Astrocyte of the cerebellum (primary cell): ENCODE measurements around the gene APOBEC2.
A peak's percentile ranks its signal among the peaks of the same experiment; 100 is the strongest.

Source experiments
- DNase-seq: peaks from one replicate; pipeline ENCODE4 v3.0.0-alpha.2; 2011; ENCODE audit warnings: low read depth
- H3K4me3 ChIP-seq: 2 replicates; pipeline ENCODE4 v1.5.1; 2011; ENCODE audit warnings: mild to moderate bottlenecking, low read depth, low read length, moderate library complexity
- CTCF ChIP-seq: IDR thresholded peaks from 2 replicates; pipeline ENCODE4 v1.5.1; 2012; ENCODE audit warnings: low read length, low read depth, moderate library complexity, mild to moderate bottlenecking; ENCODE audit errors: missing control alignments
- in situ Hi-C: cut with HindIII; loops from 2 replicates; pipeline ENCODE4 v1.10.0; 2017; ENCODE audit warnings: low sequenced_read_pairs

The APOBEC2 gene

GRCh38 chr6:41072836-41073202, 19.8 kb downstream of the APOBEC2 start, which contains the start of gene NFYA:
Gene NFYA (plus strand): TSS chr6:41072974. CDS start chr6:41079090, 6,116 bp downstream.
- peak within 1 kb of the TSS; percentile 88 for H3K4me3 ChIP-seq
- TF ChIP-seq CTCF, result no peak
- in situ Hi-C loops, result loop anchor here (25.0 kb wide), 1 partner anchor 1711 kb away; no protein-coding TSS in a partner anchor
- DNase-seq, result no peak

- H3K4me3 ChIP-seq, result peak overlapping the region; percentile 88
- peak; percentile 36 for TF ChIP-seq CTCF
- DNase-seq, result peak; percentile 50
- in situ Hi-C loops, result loop anchor here (25.0 kb wide), 1 partner anchor 1711 kb away; no protein-coding TSS in a partner anchor
Measured at GRCh38 chr6:41073203-41073967, 20.4 kb downstream of the APOBEC2 start.

- H3K4me3 ChIP-seq, result peak overlapping the region; percentile 88
- TF ChIP-seq CTCF, result no peak
- in situ Hi-C loops, result loop anchor here (25.0 kb wide), 1 partner anchor 1712 kb away; no protein-coding TSS in a partner anchor
- DNase-seq, result no peak
Measured at GRCh38 chr6:41073968-41074691, 21.1 kb downstream of the APOBEC2 start.

GRCh38 chr6:41074692-41075436, 21.9 kb downstream of the APOBEC2 start:
- in situ Hi-C loops, result loop anchor here (25.0 kb wide), 1 partner anchor 1713 kb away; no protein-coding TSS in a partner anchor
- no peak for DNase-seq
- peak overlapping the region; percentile 88 for H3K4me3 ChIP-seq
- TF ChIP-seq CTCF, result no peak

- no peak for TF ChIP-seq CTCF
- H3K4me3 ChIP-seq, result no peak overlapping the region
- in situ Hi-C loops, result no loop called here
- DNase-seq, result no peak
Measured at GRCh38 chr6:41075651-41076626, 22.9 kb downstream of the APOBEC2 start.
